RWPE1 (cell line): ENCODE results near the gene CTF1.

Experiments
- CTCF ChIA-PET: fragments of 350-600 bp; sonication (Branson Sonifier 250); formaldehyde crosslinking; extraction: SDS; loops from one replicate; lab custom pipeline; 2021; lab: Yijun Ruan, JAX
- POLR2A ChIA-PET: fragments of 400-600 bp; formaldehyde crosslinking; extraction: SDS; loops from one replicate; lab custom pipeline; 2020; ENCODE audit warnings: antibody characterized with exemption; ENCODE audit not compliant: low non-redundant PET; lab: Yijun Ruan, JAX
- DNase-seq: peaks from one replicate; pipeline ENCODE4 v3.0.0; 2012; ENCODE audit warnings: low spot score
- H3K27ac ChIP-seq: fragments of 450-650 bp; 2 replicates; pipeline ENCODE4 v1.5.1; 2017
- CTCF ChIP-seq: fragments of 450-650 bp; conservative IDR thresholded peaks from 2 replicates; pipeline ENCODE4 v1.5.1; 2017; ENCODE audit warnings: low read depth, mild to moderate bottlenecking

The CTF1 gene

DNA sequence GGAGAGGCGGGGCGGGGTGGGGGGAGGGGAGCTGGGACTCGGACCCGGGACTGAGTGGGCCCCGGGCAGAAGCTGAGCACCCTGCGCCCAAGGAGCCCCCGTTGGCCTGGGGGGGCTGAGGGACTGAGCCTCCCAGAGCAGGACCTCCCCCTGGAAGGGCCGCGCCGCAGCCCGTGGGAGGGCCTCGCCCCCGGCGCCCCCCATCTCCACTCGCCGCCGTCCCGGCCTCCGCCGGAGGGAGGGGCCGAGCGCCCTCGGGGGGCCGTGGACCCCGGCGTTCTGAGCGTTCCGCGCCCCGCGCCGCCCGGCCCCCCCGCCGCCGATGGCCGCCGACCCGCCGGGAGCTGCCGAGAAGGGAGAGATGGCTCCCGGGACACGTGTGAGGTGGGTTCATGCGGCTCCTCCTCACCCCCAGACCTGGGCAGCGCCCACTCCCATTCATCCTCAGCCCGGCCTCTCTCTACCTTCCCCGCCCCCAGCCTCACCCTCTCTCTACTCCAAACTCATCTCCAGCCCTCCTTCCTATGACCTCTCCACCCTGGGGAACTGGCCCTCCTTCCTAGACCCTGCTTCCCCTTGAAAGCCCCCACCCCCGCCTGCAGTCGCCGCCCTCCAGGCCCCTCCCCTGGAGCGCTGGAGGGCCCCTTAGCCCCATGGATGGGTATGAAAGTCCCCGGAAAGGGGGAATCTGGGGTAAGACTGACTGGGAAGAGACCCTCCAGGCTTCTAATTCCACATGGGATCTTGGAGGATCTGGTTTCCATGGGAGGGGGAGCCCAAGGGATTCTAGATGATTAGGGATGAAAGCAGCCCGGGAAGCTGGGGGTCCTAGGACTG, 27.9 kb downstream of the CTF1 start:
- CTCF ChIA-PET: interaction anchor here (2.0 to 2.4 kb wide), 2 partner anchors 18 to 80 kb away, joined by 5 to 13 read pairs; no protein-coding TSS in a partner anchor
- POLR2A ChIA-PET: no interaction called here
- no peak for DNase-seq
- H3K27ac ChIP-seq: peak overlapping the region; percentile 94
- no peak for TF ChIP-seq CTCF

DNA sequence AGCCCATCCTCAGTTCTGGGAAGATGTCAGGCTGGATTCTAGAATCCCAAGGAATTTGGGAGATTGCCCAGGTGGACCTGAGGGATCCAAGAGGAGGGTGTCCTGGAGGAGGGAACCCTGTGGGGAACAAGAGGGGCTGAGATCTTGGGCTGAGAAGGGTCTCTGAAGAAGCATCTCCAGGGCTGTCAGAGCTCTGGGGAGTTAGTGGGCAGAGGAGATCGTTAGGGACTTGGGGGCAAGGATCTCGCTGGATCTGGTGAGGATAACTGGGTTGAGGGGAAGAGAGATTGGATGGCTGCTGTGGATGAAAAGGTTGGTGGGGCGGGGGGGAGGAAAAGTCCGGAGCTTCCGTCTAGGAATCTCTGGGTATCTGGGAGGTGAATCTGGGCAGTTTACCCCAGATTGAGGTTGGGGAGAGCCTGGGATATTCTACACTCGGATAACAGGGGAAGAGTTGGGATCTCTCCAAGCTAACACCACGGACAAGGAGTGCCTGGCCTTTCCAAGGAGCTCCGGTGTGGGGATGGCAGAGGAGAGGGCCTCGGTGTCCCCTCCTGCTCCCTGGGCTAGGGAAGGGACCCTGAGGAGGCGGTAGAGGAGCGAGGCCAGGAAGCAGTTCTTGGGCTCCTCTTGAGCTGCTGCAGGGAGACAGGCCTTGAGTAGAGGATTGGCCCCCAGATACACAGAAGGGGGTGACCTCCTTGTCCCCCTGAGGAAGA, 28.7 kb downstream of the CTF1 start:
- TF ChIP-seq CTCF: no peak
- peak overlapping the region; percentile 94 for H3K27ac ChIP-seq
- DNase-seq: no peak
- ChIA-PET POLR2A (no interaction called here), CTCF (interaction anchor here (2.0 to 2.4 kb wide), 2 partner anchors 17 to 80 kb away, joined by 5 to 13 read pairs; no protein-coding TSS in a partner anchor)

DNA sequence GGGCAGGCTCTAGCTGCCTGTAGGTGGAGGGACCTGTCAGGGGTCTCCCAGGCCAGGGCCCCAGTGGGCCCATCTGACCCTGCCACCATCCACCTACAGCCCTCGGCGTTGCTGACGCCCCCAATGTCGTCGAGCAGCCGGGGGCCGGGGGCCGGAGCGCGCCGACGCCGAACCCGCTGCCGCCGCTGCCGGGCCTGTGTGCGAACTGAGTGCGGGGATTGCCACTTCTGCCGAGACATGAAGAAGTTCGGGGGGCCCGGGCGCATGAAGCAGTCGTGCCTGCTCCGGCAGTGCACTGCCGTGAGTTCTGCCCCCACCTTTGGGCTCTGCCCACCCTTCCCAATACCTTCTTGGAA, 29.2 kb downstream of the CTF1 start:
- peak overlapping the region; percentile 94 for H3K27ac ChIP-seq
- ChIA-PET POLR2A (no interaction called here), CTCF (interaction anchor here (2.4 kb wide), 1 partner anchor 16 kb away, joined by 13 read pairs; no protein-coding TSS in a partner anchor)
- TF ChIP-seq CTCF: no peak
- no peak for DNase-seq

DNA sequence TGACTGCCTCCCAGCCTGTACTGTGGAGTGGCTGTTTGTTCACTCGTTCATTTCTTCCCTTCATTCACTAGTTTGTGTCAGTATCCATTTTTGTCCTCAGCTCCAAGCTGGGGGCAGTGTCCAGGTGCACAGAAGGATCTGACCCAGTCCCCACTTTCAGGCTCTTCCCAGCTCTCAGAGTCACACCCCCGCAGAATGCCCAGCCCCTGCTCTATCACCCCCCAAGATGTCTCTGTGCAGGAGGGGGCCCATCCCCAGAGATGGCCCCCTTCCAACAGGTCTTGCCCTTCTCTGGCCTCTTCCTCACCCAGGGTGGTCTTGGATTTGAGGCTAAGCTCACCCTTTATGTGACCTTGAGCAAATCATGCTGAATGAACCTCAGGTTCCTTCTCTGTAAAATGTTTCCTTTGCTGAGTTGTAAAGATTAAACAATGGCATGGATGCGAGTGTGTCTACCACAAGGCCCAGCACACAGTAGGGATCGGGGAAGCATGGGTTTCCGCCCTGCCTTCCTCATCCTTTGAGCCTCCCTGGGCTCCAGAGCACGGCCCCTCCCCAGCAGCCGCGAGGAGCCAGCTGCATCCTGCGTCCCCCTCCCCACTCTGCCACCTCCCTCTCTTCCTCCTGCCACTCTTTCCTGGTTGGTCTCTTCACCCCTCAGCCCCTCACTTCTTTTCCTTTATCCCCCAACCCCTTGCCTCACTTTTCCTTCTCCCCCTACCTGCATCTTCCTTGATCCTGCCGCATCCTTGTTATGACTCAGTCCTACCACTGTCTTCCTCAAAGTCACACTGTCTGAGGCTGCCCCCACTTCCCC, 29.8 kb downstream of the CTF1 start:
- no peak for TF ChIP-seq CTCF
- POLR2A ChIA-PET: no interaction called here
- CTCF ChIA-PET: interaction anchor here (2.1 kb wide), 1 partner anchor 16 kb away, joined by 10 read pairs; no protein-coding TSS in a partner anchor
- peak overlapping the region; percentile 94 for H3K27ac ChIP-seq
- no peak for DNase-seq

- no peak for TF ChIP-seq CTCF
- DNase-seq: no peak
- peak overlapping the region; percentile 94 for H3K27ac ChIP-seq
- POLR2A ChIA-PET: no interaction called here
- CTCF ChIA-PET: interaction anchor here (0.8 to 2.1 kb wide), 2 partner anchors 13 to 15 kb away, joined by 3 to 10 read pairs; no protein-coding TSS in a partner anchor
Observed at GRCh38 chr16:30926937-30927788, 30.7 kb downstream of the CTF1 start.
